ENCODE data around the gene DPM3. TPM values are rescaled to one million over a fixed set of nuclear protein-coding genes. Genes with fewer than 3 reads are reported as not detected.

DPM3 gene
- total and polyA plus RNA-seq, 2 experiments from 2014 or later, result 13.6 to 71.4 TPM

DNA sequence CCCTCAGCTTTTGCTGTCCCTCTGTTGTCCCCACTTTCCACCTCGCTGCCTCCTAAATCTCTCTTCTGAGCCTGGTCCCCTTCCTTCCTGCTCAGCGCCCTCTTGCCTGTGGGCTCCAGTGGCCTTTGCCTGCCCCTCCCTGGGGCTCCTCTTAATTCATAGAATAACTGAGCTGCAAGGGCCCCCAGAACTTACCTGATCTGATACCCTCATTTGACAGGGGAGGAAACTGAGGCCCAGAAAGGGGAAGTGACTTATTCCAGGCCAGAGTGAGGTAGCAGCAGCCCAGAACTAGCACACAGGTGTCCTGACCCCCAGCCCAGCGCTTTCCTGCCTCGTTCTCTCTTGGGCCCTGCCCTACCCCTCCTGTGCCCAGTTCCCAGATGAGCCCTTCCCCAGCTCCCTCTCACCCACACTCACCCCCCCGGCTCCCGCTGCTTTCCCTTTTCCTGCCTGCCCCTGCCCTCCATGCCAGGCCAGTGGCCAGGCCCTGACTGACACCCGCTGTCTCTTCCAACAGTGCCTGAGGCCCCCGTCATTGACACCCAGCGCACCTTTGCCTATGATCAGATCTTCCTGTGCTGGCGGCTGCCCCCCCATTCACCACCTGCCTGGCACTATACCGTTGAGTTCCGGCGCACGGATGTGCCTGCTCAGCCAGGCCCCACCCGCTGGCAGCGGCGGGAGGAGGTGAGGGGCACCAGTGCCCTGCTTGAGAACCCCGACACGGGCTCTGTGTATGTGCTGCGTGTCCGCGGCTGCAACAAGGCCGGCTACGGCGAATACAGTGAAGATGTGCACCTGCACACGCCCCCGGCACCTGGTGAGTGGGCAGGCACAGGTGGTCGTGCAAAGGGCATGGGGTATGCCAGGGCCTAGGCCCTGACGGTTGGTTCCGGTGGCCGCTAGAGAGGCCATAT, 39.0 kb upstream of the DPM3 start:
- Histone ChIP-seq H3K36me3 (ENCODE audit: insufficient read depth) (peaks cover 20% of the 10 kb centered on the region; the same call in 1 of the 2 replicates), H3K27ac (ENCODE audit: low read depth) (no peak overlapping the region), H3K4me3 (no peak overlapping the region), H3K79me2 (replicated peaks; ENCODE audit: insufficient read depth) (0 out of 2 replicates have a peak, but pooled peaks cover 3% of the 10 kb centered on the region), H3K4me2 (no peak overlapping the region), H3F3A (replicated peaks; ENCODE audit: low read depth) (peaks cover 7% of the 10 kb centered on the region; the same call in 1 of the 2 replicates), H3K27me3 (ENCODE audit: insufficient read depth) (no peaks in the 10 kb centered on the region), H2AFZ (no peak overlapping the region), H4K20me1 (replicated peaks; ENCODE audit: insufficient read depth) (no peaks in the 10 kb centered on the region), H3K4me1 (ENCODE audit: insufficient read depth) (peaks cover 10% of the 10 kb centered on the region; the same call in 1 of the 2 replicates), H3K9me2 (ENCODE audit: insufficient read depth) (no peaks in the 10 kb centered on the region)
- no peak for DNase-seq (ENCODE audit: low spot score)
- peaks cover 57% of the 10 kb centered on the region for H3K36me3 Mint-ChIP-seq (ENCODE audit: low read depth)
- peaks cover 4% of the 10 kb centered on the region for H3K27me3 Mint-ChIP-seq (ENCODE audit: insufficient read depth, low read depth, poor library complexity)
- H3K27ac Mint-ChIP-seq, result no peak overlapping the region
- TF ChIP-seq JUNB (IDR thresholded peaks at IDR 0.05; ENCODE audit: unreplicated experiment), result no peak
- no peak for TF ChIP-seq ZNF114 (CRISPR knock-in tag; IDR thresholded peaks at IDR 0.05)
- TF ChIP-seq EZH2phosphoT487 (IDR thresholded peaks at IDR 0.05; ENCODE audit: unreplicated experiment), result no peak
- no peak for TF ChIP-seq ZNF462 (CRISPR knock-in tag; IDR thresholded peaks at IDR 0.05)
- TF ChIP-seq, protein P1, sequence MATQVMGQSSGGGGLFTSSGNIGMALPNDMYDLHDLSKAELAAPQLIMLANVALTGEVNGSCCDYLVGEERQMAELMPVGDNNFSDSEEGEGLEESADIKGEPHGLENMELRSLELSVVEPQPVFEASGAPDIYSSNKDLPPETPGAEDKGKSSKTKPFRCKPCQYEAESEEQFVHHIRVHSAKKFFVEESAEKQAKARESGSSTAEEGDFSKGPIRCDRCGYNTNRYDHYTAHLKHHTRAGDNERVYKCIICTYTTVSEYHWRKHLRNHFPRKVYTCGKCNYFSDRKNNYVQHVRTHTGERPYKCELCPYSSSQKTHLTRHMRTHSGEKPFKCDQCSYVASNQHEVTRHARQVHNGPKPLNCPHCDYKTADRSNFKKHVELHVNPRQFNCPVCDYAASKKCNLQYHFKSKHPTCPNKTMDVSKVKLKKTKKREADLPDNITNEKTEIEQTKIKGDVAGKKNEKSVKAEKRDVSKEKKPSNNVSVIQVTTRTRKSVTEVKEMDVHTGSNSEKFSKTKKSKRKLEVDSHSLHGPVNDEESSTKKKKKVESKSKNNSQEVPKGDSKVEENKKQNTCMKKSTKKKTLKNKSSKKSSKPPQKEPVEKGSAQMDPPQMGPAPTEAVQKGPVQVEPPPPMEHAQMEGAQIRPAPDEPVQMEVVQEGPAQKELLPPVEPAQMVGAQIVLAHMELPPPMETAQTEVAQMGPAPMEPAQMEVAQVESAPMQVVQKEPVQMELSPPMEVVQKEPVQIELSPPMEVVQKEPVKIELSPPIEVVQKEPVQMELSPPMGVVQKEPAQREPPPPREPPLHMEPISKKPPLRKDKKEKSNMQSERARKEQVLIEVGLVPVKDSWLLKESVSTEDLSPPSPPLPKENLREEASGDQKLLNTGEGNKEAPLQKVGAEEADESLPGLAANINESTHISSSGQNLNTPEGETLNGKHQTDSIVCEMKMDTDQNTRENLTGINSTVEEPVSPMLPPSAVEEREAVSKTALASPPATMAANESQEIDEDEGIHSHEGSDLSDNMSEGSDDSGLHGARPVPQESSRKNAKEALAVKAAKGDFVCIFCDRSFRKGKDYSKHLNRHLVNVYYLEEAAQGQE (IDR thresholded peaks at IDR 0.05; ENCODE audit: unreplicated experiment), result no peak
- no peak for TF ChIP-seq CTCF (conservative IDR thresholded peaks at IDR 0.05; ENCODE audit: low read depth in 2 of 2)
- TF ChIP-seq, protein P2, sequence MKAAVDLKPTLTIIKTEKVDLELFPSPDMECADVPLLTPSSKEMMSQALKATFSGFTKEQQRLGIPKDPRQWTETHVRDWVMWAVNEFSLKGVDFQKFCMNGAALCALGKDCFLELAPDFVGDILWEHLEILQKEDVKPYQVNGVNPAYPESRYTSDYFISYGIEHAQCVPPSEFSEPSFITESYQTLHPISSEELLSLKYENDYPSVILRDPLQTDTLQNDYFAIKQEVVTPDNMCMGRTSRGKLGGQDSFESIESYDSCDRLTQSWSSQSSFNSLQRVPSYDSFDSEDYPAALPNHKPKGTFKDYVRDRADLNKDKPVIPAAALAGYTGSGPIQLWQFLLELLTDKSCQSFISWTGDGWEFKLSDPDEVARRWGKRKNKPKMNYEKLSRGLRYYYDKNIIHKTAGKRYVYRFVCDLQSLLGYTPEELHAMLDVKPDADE (IDR thresholded peaks at IDR 0.05), result no peak
- no peak for TF ChIP-seq NANOG (IDR thresholded peaks at IDR 0.05; ENCODE audit: borderline replicate concordance)
- no peak for TF ChIP-seq POLR2AphosphoS5 (IDR thresholded peaks at IDR 0.05; ENCODE audit: low read depth)
- TF ChIP-seq STAT1 (IDR thresholded peaks at IDR 0.05; ENCODE audit: unreplicated experiment), result no peak
- no peak for TF ChIP-seq CREB1 (CRISPR knock-in tag; IDR thresholded peaks at IDR 0.05; ENCODE audit: low read depth)
- no peak for TF ChIP-seq ZNF331 (CRISPR knock-in tag; IDR thresholded peaks at IDR 0.05; ENCODE audit: low read depth)
- ATAC-seq, result no peak
- no peaks in the 10 kb centered on the region; the same call in 2 of the 3 replicates for H3K9me3 Mint-ChIP-seq
- H3K4me1 Mint-ChIP-seq, result peaks cover 17% of the 10 kb centered on the region
- H3K4me3 Mint-ChIP-seq, result no peak overlapping the region
